NB4 (cell line): ENCODE results near the gene SLC35F1.

ENCODE experiments used
- DNase-seq: peaks from one replicate; pipeline ENCODE4 v3.0.0; 2010; ENCODE audit warnings: low read depth
- H3K4me3 ChIP-seq: one replicate; pipeline ENCODE4 v1.5.1; 2011; ENCODE audit warnings: mild to moderate bottlenecking, low read depth, low read length, moderate library complexity
- MYC ChIP-seq: IDR thresholded peaks from 2 replicates; pipeline ENCODE4 v1.6.1; 2011; ENCODE audit warnings: low read depth, low read length
- POLR2A ChIP-seq: IDR thresholded peaks from 2 replicates; pipeline ENCODE4 v1.6.1; 2011; ENCODE audit warnings: mild to moderate bottlenecking; ENCODE audit not compliant: insufficient read length; ENCODE audit errors: extremely low read depth
- TF ChIP-seq, protein P1 (sequence below): IDR thresholded peaks from one replicate; pipeline ENCODE4 v1.5.1; 2012; ENCODE audit warnings: low read depth, low read length
- TF ChIP-seq, protein P2 (sequence below): IDR thresholded peaks from 2 replicates; pipeline ENCODE4 v1.6.1; 2011; ENCODE audit warnings: low read depth, low read length

SLC35F1 gene

DNA sequence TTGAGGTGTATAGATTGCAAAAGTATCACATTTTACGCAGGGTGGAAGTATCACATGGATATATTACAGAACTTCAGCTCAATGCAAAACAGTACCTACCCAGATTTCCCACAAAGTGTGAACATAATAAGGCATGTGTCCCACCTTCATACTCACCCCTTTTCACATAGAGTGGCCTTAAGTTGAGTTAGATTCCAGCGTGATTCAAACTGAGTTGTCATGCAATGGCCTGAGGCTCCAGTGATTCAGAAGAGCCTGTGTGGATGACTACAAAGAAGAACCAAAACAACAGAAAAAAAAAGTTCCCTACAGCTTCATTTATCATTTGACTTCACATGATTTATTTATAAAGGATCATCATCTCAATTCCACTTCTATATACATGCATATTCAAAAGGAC lies 309.7 kb downstream of the SLC35F1 start:
- DNase-seq: no peak
- no peak overlapping the region for H3K4me3 ChIP-seq
- TF ChIP-seq MYC (no peak), POLR2A (no peak)
- TF ChIP-seq, protein P1, sequence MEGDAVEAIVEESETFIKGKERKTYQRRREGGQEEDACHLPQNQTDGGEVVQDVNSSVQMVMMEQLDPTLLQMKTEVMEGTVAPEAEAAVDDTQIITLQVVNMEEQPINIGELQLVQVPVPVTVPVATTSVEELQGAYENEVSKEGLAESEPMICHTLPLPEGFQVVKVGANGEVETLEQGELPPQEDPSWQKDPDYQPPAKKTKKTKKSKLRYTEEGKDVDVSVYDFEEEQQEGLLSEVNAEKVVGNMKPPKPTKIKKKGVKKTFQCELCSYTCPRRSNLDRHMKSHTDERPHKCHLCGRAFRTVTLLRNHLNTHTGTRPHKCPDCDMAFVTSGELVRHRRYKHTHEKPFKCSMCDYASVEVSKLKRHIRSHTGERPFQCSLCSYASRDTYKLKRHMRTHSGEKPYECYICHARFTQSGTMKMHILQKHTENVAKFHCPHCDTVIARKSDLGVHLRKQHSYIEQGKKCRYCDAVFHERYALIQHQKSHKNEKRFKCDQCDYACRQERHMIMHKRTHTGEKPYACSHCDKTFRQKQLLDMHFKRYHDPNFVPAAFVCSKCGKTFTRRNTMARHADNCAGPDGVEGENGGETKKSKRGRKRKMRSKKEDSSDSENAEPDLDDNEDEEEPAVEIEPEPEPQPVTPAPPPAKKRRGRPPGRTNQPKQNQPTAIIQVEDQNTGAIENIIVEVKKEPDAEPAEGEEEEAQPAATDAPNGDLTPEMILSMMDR: no peak
- TF ChIP-seq, protein P2, sequence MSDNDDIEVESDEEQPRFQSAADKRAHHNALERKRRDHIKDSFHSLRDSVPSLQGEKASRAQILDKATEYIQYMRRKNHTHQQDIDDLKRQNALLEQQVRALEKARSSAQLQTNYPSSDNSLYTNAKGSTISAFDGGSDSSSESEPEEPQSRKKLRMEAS: no peak

DNA sequence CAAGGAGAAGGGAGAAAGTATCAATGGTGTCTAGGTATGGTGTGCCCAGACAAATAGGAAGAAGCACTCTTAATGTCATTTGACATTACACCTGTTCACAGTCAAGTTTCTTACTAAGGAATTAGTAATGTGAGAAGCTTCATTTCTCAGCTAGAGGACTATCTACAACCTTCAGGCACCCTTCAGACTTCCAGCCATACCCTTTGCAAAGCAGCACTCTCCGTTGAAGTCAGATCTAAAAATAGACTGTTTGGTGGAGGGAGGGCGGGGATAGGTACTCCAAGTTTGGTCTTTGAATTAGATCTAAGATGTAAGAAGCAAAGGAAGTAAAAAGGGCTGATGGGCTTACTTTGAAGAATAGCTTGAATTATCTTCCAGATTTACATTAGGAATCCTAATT lies 311.1 kb downstream of the SLC35F1 start:
- DNase-seq: no peak
- TF ChIP-seq POLR2A (no peak), MYC (no peak)
- TF ChIP-seq, protein P1: no peak
- TF ChIP-seq, protein P2: no peak
- H3K4me3 ChIP-seq: no peak overlapping the region

DNA sequence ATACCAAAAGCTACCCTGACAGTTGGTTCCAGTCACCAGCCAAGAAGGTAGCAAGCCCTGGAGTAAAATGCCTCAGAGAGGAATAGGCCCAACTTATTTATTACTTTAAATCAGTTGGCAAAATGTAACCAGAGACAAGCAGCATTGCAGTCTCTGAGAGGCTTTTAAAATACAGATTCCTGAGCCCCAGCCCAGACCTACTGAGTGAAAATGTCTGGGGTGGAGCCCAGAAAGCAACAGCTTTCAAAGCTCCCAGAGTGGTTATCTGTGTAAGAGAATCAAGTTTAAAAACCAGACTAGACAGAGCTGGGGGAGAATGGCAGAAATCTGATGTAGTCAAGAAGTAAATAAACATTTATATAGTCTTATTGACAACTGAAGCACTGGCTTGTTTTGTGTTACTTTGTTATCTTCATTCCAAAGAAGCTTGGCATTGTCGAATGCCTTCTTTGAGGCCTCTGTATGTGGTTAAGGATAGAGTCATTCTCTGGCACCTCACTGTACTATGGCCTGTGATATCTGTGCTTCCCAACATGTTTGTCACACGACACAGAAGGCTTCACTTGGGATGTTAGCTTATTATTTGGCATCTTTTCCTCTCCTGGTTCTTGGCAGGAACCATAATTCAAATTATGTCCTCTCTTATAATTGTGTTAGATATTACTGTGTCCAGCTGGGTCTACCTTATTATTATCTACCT lies 313.5 kb downstream of the SLC35F1 start:
- no peak for DNase-seq
- TF ChIP-seq POLR2A (no peak), MYC (no peak)
- TF ChIP-seq, protein P1: no peak
- TF ChIP-seq, protein P2: no peak
- H3K4me3 ChIP-seq: no peak overlapping the region

DNA sequence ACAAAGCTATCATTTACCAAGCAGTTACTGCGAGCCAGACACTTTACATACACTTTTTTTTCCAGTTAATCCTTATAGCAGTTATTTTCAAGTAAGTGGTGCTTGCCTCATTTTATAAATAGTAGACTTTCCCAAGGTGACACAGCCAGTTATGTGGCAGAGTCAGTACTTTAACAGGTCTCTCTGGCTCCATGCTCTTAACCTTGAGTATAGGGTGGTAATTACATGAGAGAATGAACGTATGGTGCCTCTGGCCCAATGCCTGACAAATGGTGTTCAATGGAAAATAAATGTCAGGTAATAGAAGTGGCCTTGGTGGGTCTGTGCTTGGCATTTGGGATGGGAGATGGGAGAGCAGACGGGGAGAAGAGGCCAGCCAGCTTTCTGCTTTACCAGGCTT lies 316.3 kb downstream of the SLC35F1 start:
- H3K4me3 ChIP-seq: no peak overlapping the region
- TF ChIP-seq, protein P2: no peak
- TF ChIP-seq, protein P1: no peak
- no peak for TF ChIP-seq POLR2A
- no peak for TF ChIP-seq MYC
- DNase-seq: no peak

DNA sequence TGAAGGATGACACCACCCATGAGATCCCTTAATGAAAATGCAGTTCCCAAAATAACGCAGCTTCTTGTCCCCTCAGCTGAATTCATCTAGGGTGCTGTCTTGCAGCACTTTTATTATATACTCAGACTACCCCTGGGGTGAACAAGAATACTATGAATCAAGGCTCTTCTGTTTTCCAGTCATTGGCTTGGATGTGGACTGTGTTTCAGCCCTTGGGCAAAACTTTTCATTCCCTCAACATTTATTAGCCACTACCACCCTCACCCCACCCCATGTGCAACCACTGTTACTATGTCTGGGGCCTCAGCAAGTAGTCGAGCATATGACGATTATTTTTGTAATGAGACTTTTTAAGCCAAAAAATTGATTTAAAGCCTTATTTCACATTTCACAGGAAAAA lies 321.8 kb downstream of the SLC35F1 start:
- H3K4me3 ChIP-seq: no peak overlapping the region
- DNase-seq: no peak
- TF ChIP-seq, protein P1: no peak
- TF ChIP-seq, protein P2: no peak
- TF ChIP-seq MYC (no peak), POLR2A (no peak)
